HG03520 (cell line): ENCODE results near the gene KITLG.
"Not testable (repeated sequence)": the region's sequence is repeated elsewhere in the genome, so short reads cannot be mapped to it uniquely, and the experiment has no call there.

ENCODE experiments used
- ATAC-seq: cut with Tn5 transposase; IDR thresholded peaks from one replicate; pipeline ENCODE4 v1.9.1; 2021; ENCODE audit warnings: mild to moderate bottlenecking, moderate library complexity; ENCODE audit not compliant: unreplicated experiment

The KITLG gene

GRCh38 chr12:88496891-88497371 lies 83.3 kb downstream of the KITLG start:
- no peak for ATAC-seq

GRCh38 chr12:88496429-88496828 lies 83.8 kb downstream of the KITLG start:
- no peak for ATAC-seq

GRCh38 chr12:88495031-88495430 lies 85.2 kb downstream of the KITLG start:
- no peak for ATAC-seq

GRCh38 chr12:88494520-88494919 lies 85.8 kb downstream of the KITLG start:
- no peak for ATAC-seq

DNA sequence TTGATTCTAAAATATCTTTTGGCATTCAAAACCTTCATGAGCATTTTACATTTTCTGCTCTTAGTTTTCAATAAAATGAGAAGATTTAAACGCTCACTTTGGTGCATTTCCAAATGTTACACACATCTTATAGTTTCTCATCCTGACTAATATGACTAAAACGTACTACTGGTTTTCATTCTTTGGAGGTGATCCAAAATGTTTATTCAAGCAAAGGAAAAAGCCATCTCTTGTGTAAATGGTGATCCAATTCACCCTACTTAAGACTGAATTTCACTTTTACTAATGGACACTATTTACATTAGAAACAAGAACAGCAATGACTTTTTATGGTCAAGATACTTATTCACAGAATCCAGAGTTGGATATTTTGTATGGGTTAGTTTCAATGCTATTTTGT lies 86.6 kb downstream of the KITLG start:
- no peak for ATAC-seq

- ATAC-seq, result no peak
These were observed 89.8 kb downstream of the KITLG start for GRCh38 chr12:88490425-88490824.

DNA sequence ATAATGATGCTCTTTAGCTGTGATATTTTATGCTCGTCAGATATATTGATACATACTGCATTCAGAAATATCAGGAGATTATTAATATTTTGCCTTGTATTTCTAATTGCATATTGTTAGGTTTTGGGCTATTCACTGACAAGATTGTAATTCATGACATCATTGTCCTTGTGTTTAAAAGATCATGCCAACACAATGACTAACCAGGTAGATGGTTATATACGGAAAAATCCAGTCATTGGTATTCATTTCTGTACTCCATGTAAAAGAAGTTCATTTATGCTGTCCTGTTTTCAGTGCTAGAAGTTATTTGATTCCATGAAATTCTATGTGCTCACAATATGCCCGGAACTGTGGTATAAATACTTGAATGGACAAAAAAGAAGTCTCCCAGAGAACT lies 107.5 kb downstream of the KITLG start:
- no peak for ATAC-seq

GRCh38 chr12:88472248-88472647 lies 108.0 kb downstream of the KITLG start:
- ATAC-seq, result no peak

DNA sequence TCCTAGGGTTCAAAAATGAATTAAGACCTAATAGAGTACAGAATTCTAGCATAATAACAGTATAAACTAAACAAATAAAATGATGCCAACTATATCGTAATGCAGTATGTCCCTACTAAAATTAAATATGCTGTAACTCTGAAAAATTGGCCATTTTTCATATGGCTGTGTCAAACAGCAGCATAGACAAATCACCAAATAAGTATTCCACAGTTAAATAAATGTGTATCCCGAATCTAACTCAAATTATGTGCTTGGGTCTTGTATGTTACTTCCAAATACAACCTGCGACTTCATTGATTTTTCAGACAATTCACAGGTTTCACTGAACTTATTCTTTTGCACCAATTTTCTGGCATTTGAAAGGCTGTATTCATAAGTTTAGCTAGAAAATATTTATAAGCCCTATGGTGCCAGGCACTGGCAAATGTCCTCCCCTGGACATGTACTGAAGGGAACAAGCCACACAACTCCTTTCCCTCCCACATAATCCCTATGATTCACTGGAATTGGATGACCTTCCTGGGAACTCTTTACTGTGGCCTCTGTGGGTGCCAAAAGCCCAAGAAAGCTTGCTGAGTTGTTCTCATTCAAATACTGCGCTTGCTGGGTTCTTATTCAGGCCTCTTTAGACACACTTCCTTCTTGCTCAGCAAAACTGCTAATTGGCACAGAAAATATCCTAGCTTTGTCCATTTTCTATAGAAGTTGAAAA lies 108.8 kb downstream of the KITLG start:
- ATAC-seq, result no peak

DNA sequence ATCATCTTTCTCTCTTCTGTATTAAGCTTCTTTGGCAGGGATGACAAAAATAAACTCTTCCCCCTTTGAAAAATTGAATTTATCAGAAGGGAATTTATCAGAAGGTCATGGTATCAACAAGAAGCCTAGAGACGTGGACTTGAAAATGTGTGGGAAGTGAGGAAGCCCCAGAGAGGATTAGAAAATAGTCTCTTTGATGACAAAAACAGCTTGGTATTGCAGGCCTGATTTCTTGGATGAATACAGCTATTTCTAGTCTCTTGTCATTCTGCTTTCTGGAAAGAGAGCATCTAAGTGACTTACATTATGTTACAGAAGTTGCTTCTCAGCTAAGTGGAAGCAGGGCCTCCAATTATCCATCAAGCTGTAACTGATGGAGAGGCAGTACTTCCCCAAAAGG lies 111.1 kb downstream of the KITLG start:
- no peak for ATAC-seq

- no peak for ATAC-seq
These were observed 111.7 kb downstream of the KITLG start for GRCh38 chr12:88468581-88468980.

DNA sequence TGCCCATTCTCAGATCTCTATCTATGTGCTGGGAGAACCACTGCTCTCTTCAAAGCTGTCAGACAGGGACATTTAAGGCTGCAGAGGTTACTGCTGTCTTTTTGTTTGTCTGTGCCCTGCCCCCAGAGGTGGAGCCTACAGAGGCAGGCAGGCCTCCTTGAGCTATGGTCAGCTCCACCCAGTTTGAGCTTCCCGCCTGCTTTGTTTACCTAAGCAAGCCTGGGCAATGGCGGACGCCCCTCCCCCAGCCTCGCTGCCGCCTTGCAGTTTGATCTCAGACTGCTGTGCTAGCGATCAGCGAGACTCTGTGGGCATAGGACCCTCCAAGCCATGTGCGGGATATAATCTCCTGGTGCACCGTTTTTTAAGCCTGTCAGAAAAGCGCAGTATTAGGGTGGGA lies 113.6 kb downstream of the KITLG start:
- ATAC-seq, result not testable (repeated sequence)

DNA sequence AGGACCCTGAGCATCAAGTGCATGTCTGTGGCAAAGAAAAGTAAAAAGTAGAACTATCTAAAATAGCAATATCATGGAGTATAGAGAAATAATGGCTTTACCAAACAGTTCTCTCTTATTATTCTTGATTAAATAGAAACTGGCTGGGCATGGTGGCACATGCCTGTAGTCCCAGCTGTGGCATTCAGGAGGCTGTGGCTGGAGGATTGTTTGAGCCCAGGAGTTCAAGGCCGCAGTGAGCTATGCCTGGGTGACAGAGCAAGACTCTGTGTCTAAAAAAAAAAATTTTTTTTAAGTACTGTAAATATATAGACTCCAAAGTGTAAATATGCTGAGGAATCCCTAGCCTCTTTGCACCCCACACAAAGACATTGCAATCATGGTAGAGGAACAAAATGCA lies 121.9 kb downstream of the KITLG start:
- no peak for ATAC-seq

DNA sequence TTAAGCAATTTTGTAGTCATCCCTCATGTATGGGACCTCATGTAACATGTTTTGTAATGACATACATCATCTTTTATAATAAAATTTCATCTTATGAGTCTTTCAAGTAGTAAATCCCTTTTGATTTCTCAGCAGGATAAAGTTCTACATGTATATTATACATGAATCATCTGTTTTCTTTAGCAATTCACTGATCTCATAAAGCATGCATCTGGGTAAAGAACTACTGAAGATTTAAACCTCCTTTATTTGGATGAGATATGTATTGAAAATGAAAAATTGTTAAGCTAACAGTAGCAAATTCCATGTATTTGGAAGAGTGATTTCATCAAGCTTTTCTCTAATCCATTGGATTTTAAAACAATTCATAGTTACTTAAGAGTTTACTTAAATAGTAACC lies 126.9 kb downstream of the KITLG start:
- no peak for ATAC-seq

GRCh38 chr12:88451205-88451604 lies 129.1 kb downstream of the KITLG start:
- no peak for ATAC-seq

GRCh38 chr12:88450136-88450535 lies 130.1 kb downstream of the KITLG start:
- ATAC-seq, result no peak

- no peak for ATAC-seq
These were observed 131.8 kb downstream of the KITLG start for GRCh38 chr12:88448337-88448915.

DNA sequence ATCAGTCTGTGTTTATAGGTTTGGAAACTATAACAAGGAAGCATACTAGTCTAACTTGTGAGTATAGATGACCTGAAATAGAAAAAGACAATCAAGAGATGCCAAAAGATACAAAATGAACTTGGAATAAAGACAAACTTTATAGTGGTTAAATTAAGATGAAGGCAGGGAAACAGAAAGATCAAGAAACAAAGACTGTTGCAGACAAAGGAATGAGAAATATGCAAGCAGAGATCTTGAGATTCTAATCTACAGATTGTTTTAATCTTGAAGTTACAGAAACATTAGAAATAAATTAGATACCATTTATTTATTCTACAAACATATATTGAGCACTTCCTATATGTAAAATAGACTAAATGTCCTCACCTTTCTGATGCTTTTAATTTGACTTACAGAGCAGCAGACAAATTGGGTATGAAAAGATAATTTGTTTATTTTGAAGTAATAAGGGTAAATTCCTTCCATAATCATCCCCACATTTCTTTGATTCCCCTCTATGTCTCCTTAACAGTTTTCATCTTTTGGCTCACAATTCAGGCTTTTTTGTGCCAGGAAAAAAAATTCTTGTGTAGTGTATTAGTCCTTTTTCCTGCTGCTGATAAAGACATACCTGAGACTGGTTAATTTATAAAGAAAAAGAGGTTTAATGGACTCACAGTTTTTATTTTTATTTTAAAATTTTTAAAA lies 134.4 kb downstream of the KITLG start:
- ATAC-seq, result no peak

DNA sequence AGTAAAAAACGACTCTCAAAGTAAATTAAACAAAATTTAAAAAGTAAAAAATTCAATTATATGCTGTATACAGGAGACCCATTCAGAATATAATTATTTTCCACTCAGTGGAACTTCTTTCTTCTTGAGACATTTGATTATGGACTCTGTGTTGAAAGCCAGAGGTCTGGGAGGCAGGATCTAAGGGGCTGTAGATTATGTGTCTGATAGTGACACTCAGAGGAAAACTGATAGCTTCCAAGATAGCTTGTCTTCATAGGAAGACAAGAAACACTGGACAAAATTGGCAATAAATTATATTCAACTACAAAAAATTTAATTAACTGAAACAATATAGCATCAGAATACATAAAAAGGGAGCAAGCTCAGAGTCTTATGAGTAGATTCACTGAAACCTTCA lies 135.8 kb downstream of the KITLG start:
- no peak for ATAC-seq
